Ovary (tissue), 9 donors: Measurements from ENCODE around the gene GPD2. TPM values are rescaled to one million over a fixed set of nuclear protein-coding genes. Genes with fewer than 3 reads are reported as not detected.

ENCODE experiments used
- DNase-seq, 5 donors: peaks; one replicate each; pipeline ENCODE4 v3.0.0-alpha.2; 2019 to 2020
- H3K27ac ChIP-seq, 2 donors: fragments of 200-600 bp; one replicate each; pipeline versions ENCODE4 v1.5.1 to v1.8.0; 2019 to 2022
- H3K27me3 ChIP-seq: fragments of 200-600 bp; one replicate; pipeline ENCODE4 v1.8.0; 2022
- H3K36me3 ChIP-seq: fragments of 200-600 bp; sonication (generic); one replicate; pipeline ENCODE4 v1.5.1; 2019
- H3K4me1 ChIP-seq: one replicate; pipeline ENCODE4 v1.8.1; 2013; ENCODE audit warnings: mild to moderate bottlenecking, moderate library complexity; ENCODE audit not compliant: insufficient read depth
- H3K4me3 ChIP-seq: fragments of 200-600 bp; sonication (generic); one replicate; pipeline ENCODE4 v1.5.1; 2017
- H3K9me3 ChIP-seq, 2 donors: fragments of 200-600 bp in 1 of 2; sonication (generic) in 1 of 2; one replicate each; pipeline versions ENCODE4 v1.5.1 to v1.8.1; 2013 to 2019; ENCODE audit warnings: mild to moderate bottlenecking in 1 of 2, moderate library complexity in 1 of 2
- EP300 ChIP-seq: sonication (generic); formaldehyde crosslinking; IDR thresholded peaks from one replicate; pipeline ENCODE4 v1.6.1; 2017; ENCODE audit warnings: antibody characterized with exemption
- POLR2A ChIP-seq: fragments of 450-650 bp; IDR thresholded peaks from one replicate; pipeline ENCODE4 v1.6.1; 2017; ENCODE audit warnings: antibody characterized with exemption, mild to moderate bottlenecking, moderate library complexity
- WGBS, 3 donors: extraction: QIAGEN DNeasy Blood & Tissue Kit in 1 of 3; methylation state at CpG; one replicate each; pipeline versions ENCODE4 v1.1.5 to v1.1.7; 2013 to 2017; 5-methylcytosine and 5-hydroxymethylcytosine counted together
- intact Hi-C, 4 donors: fragments of 100-400 bp; cut with DNase I; formaldehyde crosslinking; loops; one replicate each; pipeline versions ENCODE4 v1.11.0 to v1.15.1; 2022 to 2023
- polyA plus RNA-seq, 2 donors: library from polyadenylated mRNA; stranded (reverse); fragments of 200-250 nt in 1 of 2; fragments of 350-450 nt in 1 of 2; fragmentation: Illumina TruSeq in 1 of 2; extraction: RNeasy Lipid Tissue Mini Kit (QIAGEN cat#74804) in 1 of 2; gene quantifications; one replicate each; pipeline ENCODE4 v1.2.3, GENCODE V29; 2013 to 2014
- total RNA-seq, 7 donors: library from RNA; depleted of rRNA in 2 of 7; stranded (reverse); fragments of >200 nt in 2 of 7; fragmentation: NEBNext Ultra II Directional in 3 of 7; extraction: Animal tissue kit (Norgen Biotek cat#: 25700) in 3 of 7; gene quantifications; one replicate each; pipeline versions ENCODE4 v1.1.0 to v1.2.4, GENCODE V29; 2016 to 2023
- TF ChIP-seq, protein P1 (sequence below), 3 donors: fragments of 450-650 bp in 2 of 3; fragments of 200-600 bp in 1 of 3; IDR thresholded peaks; one replicate each; pipeline versions ENCODE4 v1.5.1 to v1.8.0; 2016 to 2022; ENCODE audit warnings: antibody characterized with exemption in 3 of 3, mild to moderate bottlenecking in 1 of 3
- donor health status: DM: no; HTN: no; CAD: no; lungs with moderate emphysema.
- donor health status: DM: no; HTN: no; CAD: no.
- donor health status: Bipolar disorder and iron deficiency.
- donor health status: DM: yes; HTN: yes; CAD: no.
- donor health status: DM: no; HTN: no; CAD: no.
- donor health status: DM: yes; HTN: yes; CAD: no.

Gene GPD2
- total and polyA plus RNA-seq, 9 donors = 6.7 to 61.7 (median 24.5) TPM

DNA sequence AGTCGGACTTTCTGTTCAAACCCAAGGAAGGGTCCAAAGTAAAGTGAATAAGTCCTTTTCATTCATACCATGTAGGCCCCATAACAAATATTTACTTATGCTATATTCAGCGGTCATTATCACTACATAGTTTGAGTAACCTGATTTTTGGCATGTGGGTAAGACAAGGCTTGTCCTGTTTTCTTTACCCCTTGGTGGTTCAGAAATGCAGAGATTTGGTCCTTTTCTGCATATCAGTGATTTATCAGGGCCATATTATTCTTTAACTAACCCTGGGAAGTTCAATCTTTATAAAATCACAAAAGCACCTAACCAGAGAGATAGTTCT is 157.4 kb downstream of the GPD2 start:
- Histone ChIP-seq H3K27me3 (no peaks in the 10 kb centered on the region), H3K36me3 (no peaks in the 10 kb centered on the region), H3K27ac (no peak overlapping the region), H3K9me3 (no peaks in the 10 kb centered on the region), H3K4me1 (no peaks in the 10 kb centered on the region), H3K4me3 (no peak overlapping the region)
- DNase-seq = no peak
- intact Hi-C loops = no loop called here
- TF ChIP-seq EP300 = no peak
- 88 to 91% (median 88%) methylated on average over 2 of the region's 2 CpGs for WGBS, 3 donors

DNA sequence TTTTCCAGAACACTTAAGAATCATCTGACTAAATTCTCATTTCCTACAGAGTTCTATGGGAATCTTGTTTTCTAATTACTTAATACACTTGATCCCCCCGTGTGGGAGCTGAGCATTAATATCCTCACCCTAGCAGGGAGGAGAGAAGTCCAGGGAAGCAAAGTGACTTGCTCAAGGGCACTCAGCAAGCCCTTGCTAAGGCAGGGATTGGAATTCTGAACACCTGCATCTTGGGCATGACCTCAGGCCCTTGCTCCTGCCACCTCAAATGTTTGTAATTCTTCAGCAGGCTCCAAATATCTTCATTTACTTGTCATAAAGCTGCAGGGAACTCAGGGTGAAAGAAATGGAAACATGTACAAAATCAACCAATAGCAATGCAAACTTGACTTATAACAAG is 162.4 kb downstream of the GPD2 start:
- TF ChIP-seq, protein P1, sequence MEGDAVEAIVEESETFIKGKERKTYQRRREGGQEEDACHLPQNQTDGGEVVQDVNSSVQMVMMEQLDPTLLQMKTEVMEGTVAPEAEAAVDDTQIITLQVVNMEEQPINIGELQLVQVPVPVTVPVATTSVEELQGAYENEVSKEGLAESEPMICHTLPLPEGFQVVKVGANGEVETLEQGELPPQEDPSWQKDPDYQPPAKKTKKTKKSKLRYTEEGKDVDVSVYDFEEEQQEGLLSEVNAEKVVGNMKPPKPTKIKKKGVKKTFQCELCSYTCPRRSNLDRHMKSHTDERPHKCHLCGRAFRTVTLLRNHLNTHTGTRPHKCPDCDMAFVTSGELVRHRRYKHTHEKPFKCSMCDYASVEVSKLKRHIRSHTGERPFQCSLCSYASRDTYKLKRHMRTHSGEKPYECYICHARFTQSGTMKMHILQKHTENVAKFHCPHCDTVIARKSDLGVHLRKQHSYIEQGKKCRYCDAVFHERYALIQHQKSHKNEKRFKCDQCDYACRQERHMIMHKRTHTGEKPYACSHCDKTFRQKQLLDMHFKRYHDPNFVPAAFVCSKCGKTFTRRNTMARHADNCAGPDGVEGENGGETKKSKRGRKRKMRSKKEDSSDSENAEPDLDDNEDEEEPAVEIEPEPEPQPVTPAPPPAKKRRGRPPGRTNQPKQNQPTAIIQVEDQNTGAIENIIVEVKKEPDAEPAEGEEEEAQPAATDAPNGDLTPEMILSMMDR (IDR thresholded peaks at IDR 0.05) = no peak
- no peak for TF ChIP-seq EP300
- no peak for TF ChIP-seq POLR2A
- Histone ChIP-seq H3K27ac (no peak overlapping the region), H3K4me3 (no peak overlapping the region), H3K36me3 (no peaks in the 10 kb centered on the region), H3K27me3 (no peaks in the 10 kb centered on the region), H3K9me3 (no peaks in the 10 kb centered on the region), H3K4me1 (no peaks in the 10 kb centered on the region)
- DNase-seq = no peak
- intact Hi-C loops = no loop called here
- 18 to 40% (median 22%) methylated on average over 1 of the region's 1 CpG for WGBS, 3 donors

DNA sequence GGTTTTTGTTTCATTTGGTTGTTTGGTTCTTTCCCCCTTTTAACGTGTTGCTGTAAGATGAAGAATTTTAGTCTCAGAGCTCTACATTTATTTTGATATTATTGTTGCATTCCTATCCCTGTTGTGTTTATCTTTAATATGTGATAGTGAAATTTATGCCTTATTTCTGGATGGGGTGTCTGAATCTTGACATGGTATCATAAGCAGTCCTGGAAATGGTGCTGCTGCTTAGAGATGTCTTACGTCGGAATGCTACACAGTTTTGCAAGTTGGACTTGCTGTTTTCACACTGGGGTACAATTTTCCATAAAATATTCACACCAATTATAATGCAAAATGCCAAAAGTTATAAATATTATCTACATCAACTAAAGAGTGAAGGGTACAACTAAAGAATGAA is 164.0 kb downstream of the GPD2 start:
- intact Hi-C loops = no loop called here
- WGBS, 3 donors = 43 to 63% (median 51%) methylated on average over 3 of the region's 3 CpGs
- no peaks in the 10 kb centered on the region for H3K27me3 ChIP-seq
- no peaks in the 10 kb centered on the region for H3K36me3 ChIP-seq
- H3K9me3 ChIP-seq = no peaks in the 10 kb centered on the region
- TF ChIP-seq POLR2A (no peak), EP300 (no peak)
- TF ChIP-seq, protein P1 (IDR thresholded peaks at IDR 0.05) = no peak
- H3K27ac ChIP-seq = no peak overlapping the region
- no peaks in the 10 kb centered on the region for H3K4me1 ChIP-seq
- no peak overlapping the region for H3K4me3 ChIP-seq
- DNase-seq = no peak

DNA sequence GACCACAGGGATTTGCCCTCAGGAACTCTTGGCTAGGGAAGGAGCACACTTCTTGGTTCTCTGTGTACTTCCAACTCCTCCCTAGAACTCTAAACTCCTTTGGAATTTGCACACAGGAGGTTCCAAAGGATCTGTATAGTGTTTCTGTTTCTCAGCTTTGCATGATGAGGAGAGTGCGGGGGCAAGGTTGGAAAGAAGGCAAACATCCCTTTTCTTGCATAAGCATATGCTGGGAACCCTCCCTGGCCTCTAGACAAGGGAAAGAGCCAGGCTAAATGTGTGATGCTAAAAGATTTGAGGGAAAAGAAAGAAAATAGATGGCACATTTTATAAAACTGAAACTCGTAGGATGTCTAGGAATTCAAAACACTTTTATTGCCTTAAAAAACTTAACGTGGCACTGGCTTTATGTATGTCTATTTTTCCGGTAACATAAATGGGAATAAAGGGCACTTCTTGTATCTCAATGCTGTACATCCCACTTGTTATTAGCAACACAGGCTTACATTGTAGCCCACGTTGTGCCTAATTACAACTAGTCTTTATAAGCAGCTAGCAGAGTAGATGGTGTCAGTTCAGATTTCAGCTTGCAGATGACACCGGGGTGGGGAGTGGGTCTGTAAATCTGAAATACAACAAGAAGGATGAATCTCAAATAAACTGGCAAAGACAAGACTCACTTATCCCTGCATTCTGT is 165.8 kb downstream of the GPD2 start:
- no peaks in the 10 kb centered on the region for H3K9me3 ChIP-seq
- WGBS, 3 donors = 77 to 78% (median 77%) methylated on average over 6 of the region's 6 CpGs
- H3K4me3 ChIP-seq = no peak overlapping the region
- no peaks in the 10 kb centered on the region for H3K27me3 ChIP-seq
- TF ChIP-seq, protein P1 (IDR thresholded peaks at IDR 0.05) = no peak
- TF ChIP-seq EP300 (no peak), POLR2A (no peak)
- no peaks in the 10 kb centered on the region for H3K36me3 ChIP-seq
- no peak overlapping the region for H3K27ac ChIP-seq
- intact Hi-C loops = no loop called here
- no peak for DNase-seq
- no peaks in the 10 kb centered on the region for H3K4me1 ChIP-seq

DNA sequence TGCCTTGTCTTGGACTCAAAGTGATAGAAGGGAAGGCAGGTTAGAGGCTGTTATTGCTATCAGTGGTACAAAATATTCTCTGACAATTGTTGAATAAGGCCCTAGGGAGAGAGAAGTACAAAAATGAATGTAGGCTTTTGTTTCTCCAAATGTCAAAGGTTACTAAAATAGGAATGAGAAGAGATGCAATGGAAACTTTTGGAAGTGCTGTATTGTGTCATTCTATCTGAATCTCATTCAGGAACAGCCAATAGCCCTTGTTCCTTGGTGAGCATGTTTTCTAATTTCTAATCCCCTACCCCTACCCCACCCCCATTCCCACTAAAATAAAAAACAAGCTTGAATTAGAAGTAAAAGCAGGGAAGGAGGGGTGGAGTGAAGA is 166.4 kb downstream of the GPD2 start:
- TF ChIP-seq POLR2A (no peak), EP300 (no peak)
- TF ChIP-seq, protein P1 (IDR thresholded peaks at IDR 0.05) = no peak
- intact Hi-C loops = no loop called here
- Histone ChIP-seq H3K27me3 (no peaks in the 10 kb centered on the region), H3K36me3 (no peaks in the 10 kb centered on the region), H3K27ac (no peak overlapping the region), H3K4me1 (no peaks in the 10 kb centered on the region), H3K9me3 (no peaks in the 10 kb centered on the region), H3K4me3 (no peak overlapping the region)
- DNase-seq = no peak
